GM23338 (cell line): ENCODE results near the gene PTH1R.

Source experiments
- CREB1 ChIP-seq: fragments of 250-450 bp; sonication (Bioruptor Pico); IDR thresholded peaks from 2 replicates; pipeline ENCODE4 v1.5.0; 2020; ENCODE audit warnings: low read depth, mild to moderate bottlenecking, moderate library complexity
- EZH2 ChIP-seq: fragments of 200-600 bp; sonication (generic); IDR thresholded peaks from one replicate; pipeline ENCODE4 v1.8.0; 2017; ENCODE audit warnings: antibody characterized with exemption, mild to moderate bottlenecking, low read depth; ENCODE audit not compliant: unreplicated experiment
- EZH2phosphoT487 ChIP-seq: fragments of 200-600 bp; sonication (generic); IDR thresholded peaks from one replicate; pipeline ENCODE4 v1.8.1; 2018; ENCODE audit warnings: antibody characterized with exemption; ENCODE audit not compliant: unreplicated experiment
- JUNB ChIP-seq: IDR thresholded peaks from one replicate; pipeline ENCODE4 v1.6.1; 2016; ENCODE audit warnings: antibody characterized with exemption; ENCODE audit not compliant: unreplicated experiment
- NANOG ChIP-seq: IDR thresholded peaks from 2 replicates; pipeline ENCODE4 v1.6.1; 2016; ENCODE audit warnings: antibody characterized with exemption, borderline replicate concordance
- POLR2AphosphoS5 ChIP-seq: IDR thresholded peaks from 2 replicates; pipeline ENCODE4 v1.6.1; 2016; ENCODE audit warnings: antibody characterized with exemption, low read depth
- STAT1 ChIP-seq: IDR thresholded peaks from one replicate; pipeline ENCODE4 v1.6.1; 2016; ENCODE audit warnings: antibody characterized with exemption; ENCODE audit not compliant: unreplicated experiment
- ZNF114 ChIP-seq: fragments of 250-450 bp; sonication (Bioruptor Pico); IDR thresholded peaks from 2 replicates; pipeline ENCODE4 v1.5.0; 2020; ENCODE audit warnings: mild to moderate bottlenecking, moderate library complexity
- ZNF331 ChIP-seq: fragments of 250-450 bp; sonication (Bioruptor Pico); IDR thresholded peaks from 2 replicates; pipeline ENCODE4 v1.5.0; 2020; ENCODE audit warnings: low read depth, mild to moderate bottlenecking, moderate library complexity
- TF ChIP-seq, protein P1 (sequence below), 2 experiments: fragments of 200-600 bp in 1 of 2; sonication (generic) in 1 of 2; conservative IDR thresholded peaks; 2 replicates each; pipeline versions ENCODE4 v1.5.1 to v1.6.1; 2016 to 2017; ENCODE audit warnings: antibody characterized with exemption in 2 of 2, low read depth in 2 of 2, mild to moderate bottlenecking in 2 of 2, moderate library complexity in 1 of 2
- TF ChIP-seq, protein P2 (sequence below): IDR thresholded peaks from one replicate; pipeline ENCODE4 v1.6.1; 2018; ENCODE audit warnings: antibody characterized with exemption; ENCODE audit not compliant: unreplicated experiment
- TF ChIP-seq, protein P3 (sequence below): fragments of 250-450 bp; sonication (Bioruptor Pico); IDR thresholded peaks from 2 replicates; pipeline ENCODE4 v1.5.0; 2020; ENCODE audit warnings: mild to moderate bottlenecking, moderate library complexity
- TF ChIP-seq, protein P4 (sequence below): IDR thresholded peaks from 2 replicates; pipeline ENCODE4 v1.6.1; 2016; ENCODE audit warnings: antibody characterized with exemption

DNA sequence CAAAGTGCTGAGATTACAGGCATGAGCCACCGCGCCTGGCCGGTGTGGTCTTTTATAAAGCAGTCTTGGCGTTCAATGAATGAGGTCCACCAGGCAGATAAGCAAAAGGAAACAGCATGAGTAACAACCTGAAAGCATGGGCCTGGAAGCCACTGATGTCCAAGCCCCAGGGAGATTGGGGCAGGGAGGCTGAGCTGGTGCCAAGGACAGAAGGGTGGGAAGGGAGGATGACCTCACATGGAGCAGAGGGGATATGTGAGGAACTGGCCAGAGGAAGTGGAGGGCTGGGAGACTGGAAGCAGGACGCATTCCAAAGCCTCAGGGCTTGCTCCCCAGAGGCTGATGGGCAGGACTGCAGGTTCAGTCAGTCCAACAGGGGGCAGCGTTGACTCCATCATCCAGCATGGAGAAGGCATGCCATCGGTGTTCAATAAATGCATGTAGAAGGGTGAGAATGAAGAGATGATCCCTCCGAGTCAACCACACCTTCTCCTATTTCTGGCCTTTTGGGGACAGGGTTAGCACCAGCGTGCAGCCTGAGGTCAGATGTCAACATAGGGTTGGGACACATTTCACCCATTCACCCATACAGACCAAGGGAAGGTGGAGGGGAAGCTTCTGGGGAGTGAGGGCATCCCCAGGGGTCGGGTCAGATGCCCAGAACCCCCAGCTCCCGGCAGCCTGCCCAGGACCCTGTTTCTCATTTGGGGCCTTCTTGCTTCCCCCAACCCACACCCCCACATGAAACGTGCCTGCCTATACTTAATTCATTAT lies 29.1 kb upstream of the PTH1R start:
- TF ChIP-seq, protein P1, sequence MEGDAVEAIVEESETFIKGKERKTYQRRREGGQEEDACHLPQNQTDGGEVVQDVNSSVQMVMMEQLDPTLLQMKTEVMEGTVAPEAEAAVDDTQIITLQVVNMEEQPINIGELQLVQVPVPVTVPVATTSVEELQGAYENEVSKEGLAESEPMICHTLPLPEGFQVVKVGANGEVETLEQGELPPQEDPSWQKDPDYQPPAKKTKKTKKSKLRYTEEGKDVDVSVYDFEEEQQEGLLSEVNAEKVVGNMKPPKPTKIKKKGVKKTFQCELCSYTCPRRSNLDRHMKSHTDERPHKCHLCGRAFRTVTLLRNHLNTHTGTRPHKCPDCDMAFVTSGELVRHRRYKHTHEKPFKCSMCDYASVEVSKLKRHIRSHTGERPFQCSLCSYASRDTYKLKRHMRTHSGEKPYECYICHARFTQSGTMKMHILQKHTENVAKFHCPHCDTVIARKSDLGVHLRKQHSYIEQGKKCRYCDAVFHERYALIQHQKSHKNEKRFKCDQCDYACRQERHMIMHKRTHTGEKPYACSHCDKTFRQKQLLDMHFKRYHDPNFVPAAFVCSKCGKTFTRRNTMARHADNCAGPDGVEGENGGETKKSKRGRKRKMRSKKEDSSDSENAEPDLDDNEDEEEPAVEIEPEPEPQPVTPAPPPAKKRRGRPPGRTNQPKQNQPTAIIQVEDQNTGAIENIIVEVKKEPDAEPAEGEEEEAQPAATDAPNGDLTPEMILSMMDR (conservative IDR thresholded peaks at IDR 0.05; ENCODE audit: low read depth in 2 of 2): peak; percentile 78 to 85
- TF ChIP-seq EZH2phosphoT487: no peak
- TF ChIP-seq EZH2: no peak
- TF ChIP-seq POLR2AphosphoS5: no peak
- TF ChIP-seq, protein P2, sequence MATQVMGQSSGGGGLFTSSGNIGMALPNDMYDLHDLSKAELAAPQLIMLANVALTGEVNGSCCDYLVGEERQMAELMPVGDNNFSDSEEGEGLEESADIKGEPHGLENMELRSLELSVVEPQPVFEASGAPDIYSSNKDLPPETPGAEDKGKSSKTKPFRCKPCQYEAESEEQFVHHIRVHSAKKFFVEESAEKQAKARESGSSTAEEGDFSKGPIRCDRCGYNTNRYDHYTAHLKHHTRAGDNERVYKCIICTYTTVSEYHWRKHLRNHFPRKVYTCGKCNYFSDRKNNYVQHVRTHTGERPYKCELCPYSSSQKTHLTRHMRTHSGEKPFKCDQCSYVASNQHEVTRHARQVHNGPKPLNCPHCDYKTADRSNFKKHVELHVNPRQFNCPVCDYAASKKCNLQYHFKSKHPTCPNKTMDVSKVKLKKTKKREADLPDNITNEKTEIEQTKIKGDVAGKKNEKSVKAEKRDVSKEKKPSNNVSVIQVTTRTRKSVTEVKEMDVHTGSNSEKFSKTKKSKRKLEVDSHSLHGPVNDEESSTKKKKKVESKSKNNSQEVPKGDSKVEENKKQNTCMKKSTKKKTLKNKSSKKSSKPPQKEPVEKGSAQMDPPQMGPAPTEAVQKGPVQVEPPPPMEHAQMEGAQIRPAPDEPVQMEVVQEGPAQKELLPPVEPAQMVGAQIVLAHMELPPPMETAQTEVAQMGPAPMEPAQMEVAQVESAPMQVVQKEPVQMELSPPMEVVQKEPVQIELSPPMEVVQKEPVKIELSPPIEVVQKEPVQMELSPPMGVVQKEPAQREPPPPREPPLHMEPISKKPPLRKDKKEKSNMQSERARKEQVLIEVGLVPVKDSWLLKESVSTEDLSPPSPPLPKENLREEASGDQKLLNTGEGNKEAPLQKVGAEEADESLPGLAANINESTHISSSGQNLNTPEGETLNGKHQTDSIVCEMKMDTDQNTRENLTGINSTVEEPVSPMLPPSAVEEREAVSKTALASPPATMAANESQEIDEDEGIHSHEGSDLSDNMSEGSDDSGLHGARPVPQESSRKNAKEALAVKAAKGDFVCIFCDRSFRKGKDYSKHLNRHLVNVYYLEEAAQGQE: no peak
- no peak for TF ChIP-seq STAT1
- TF ChIP-seq CREB1 (CRISPR knock-in tag): no peak
- TF ChIP-seq ZNF331 (CRISPR knock-in tag): no peak
- TF ChIP-seq, protein P3, sequence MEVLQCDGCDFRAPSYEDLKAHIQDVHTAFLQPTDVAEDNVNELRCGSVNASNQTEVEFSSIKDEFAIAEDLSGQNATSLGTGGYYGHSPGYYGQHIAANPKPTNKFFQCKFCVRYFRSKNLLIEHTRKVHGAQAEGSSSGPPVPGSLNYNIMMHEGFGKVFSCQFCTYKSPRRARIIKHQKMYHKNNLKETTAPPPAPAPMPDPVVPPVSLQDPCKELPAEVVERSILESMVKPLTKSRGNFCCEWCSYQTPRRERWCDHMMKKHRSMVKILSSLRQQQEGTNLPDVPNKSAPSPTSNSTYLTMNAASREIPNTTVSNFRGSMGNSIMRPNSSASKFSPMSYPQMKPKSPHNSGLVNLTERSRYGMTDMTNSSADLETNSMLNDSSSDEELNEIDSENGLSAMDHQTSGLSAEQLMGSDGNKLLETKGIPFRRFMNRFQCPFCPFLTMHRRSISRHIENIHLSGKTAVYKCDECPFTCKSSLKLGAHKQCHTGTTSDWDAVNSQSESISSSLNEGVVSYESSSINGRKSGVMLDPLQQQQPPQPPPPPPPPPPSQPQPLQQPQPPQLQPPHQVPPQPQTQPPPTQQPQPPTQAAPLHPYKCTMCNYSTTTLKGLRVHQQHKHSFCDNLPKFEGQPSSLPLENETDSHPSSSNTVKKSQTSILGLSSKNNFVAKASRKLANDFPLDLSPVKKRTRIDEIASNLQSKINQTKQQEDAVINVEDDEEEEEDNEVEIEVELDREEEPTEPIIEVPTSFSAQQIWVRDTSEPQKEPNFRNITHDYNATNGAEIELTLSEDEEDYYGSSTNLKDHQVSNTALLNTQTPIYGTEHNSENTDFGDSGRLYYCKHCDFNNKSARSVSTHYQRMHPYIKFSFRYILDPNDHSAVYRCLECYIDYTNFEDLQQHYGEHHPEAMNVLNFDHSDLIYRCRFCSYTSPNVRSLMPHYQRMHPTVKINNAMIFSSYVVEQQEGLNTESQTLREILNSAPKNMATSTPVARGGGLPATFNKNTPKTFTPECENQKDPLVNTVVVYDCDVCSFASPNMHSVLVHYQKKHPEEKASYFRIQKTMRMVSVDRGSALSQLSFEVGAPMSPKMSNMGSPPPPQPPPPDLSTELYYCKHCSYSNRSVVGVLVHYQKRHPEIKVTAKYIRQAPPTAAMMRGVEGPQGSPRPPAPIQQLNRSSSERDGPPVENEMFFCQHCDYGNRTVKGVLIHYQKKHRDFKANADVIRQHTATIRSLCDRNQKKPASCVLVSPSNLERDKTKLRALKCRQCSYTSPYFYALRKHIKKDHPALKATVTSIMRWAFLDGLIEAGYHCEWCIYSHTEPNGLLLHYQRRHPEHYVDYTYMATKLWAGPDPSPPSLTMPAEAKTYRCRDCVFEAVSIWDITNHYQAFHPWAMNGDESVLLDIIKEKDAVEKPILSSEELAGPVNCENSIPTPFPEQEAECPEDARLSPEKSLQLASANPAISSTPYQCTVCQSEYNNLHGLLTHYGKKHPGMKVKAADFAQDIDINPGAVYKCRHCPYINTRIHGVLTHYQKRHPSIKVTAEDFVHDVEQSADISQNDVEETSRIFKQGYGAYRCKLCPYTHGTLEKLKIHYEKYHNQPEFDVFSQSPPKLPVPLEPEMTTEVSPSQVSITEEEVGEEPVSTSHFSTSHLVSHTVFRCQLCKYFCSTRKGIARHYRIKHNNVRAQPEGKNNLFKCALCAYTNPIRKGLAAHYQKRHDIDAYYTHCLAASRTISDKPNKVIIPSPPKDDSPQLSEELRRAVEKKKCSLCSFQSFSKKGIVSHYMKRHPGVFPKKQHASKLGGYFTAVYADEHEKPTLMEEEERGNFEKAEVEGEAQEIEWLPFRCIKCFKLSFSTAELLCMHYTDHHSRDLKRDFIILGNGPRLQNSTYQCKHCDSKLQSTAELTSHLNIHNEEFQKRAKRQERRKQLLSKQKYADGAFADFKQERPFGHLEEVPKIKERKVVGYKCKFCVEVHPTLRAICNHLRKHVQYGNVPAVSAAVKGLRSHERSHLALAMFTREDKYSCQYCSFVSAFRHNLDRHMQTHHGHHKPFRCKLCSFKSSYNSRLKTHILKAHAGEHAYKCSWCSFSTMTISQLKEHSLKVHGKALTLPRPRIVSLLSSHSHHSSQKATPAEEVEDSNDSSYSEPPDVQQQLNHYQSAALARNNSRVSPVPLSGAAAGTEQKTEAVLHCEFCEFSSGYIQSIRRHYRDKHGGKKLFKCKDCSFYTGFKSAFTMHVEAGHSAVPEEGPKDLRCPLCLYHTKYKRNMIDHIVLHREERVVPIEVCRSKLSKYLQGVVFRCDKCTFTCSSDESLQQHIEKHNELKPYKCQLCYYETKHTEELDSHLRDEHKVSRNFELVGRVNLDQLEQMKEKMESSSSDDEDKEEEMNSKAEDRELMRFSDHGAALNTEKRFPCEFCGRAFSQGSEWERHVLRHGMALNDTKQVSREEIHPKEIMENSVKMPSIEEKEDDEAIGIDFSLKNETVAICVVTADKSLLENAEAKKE (CRISPR knock-in tag): no peak
- no peak for TF ChIP-seq JUNB
- no peak for TF ChIP-seq NANOG
- no peak for TF ChIP-seq ZNF114 (CRISPR knock-in tag)
- TF ChIP-seq, protein P4, sequence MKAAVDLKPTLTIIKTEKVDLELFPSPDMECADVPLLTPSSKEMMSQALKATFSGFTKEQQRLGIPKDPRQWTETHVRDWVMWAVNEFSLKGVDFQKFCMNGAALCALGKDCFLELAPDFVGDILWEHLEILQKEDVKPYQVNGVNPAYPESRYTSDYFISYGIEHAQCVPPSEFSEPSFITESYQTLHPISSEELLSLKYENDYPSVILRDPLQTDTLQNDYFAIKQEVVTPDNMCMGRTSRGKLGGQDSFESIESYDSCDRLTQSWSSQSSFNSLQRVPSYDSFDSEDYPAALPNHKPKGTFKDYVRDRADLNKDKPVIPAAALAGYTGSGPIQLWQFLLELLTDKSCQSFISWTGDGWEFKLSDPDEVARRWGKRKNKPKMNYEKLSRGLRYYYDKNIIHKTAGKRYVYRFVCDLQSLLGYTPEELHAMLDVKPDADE: no peak
